ENCODE data around the gene SLC2A8.

SLC2A8 gene

GRCh38 chr9:127396808-127397645, at the start of gene SLC2A8:
TSS of gene SLC2A8 (plus strand) at chr9:127397169. CDS start at chr9:127397231, 62 bp downstream.
- DNase-seq (ENCODE audit: low read depth) = peak; percentile 99
- no peak for TF ChIP-seq CTCF (IDR thresholded peaks at IDR 0.05; ENCODE audit: control insufficient read depth, extremely low read depth, insufficient read depth)
- H3K4me3 ChIP-seq (ENCODE audit: low read depth, low read length) = peak within 1 kb of the TSS; percentile 67

DNA sequence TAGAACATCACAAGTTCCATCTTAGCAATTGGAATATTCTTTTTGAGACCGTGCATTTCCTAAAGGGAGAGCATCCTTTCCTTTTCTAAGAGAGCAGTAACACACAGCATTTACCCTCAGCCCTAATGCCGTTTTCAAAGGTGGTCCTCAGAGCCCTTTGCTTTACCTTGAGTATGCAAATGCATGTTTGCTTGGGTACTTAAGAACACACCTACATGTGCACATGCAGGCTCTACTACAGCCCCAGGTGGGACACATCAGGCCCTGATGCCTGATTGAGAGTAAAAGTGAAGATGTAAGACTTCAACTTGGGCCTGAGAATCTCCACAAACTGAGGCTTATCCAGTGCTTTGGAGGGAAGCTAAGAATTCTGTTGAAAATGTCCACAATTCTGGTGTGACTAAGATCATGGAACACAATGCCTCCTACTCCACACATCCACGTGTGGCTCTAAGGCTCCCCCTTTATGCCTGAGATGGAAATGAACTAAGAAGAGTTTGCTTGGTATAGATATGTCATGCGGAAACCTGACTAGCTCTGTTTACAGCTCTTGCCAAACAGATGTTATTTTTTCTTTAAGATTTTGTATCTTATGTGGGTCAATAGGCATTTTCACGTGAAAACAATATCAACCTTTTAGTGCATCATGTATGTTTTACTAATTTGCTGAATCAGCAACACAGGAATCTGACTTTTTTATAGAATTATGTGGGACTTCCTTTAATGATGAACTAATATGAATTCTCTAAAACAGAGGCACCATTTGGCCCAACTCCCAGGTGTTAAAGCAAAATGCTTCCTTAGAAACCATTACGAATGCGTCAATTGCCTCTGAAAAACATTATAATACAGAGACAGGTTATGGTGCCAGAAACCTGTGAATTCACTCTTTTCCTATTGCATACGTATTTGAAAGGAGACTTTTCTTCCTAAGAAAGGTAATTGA, 48.9 kb upstream of the SLC2A8 start:
- TF ChIP-seq CTCF (IDR thresholded peaks at IDR 0.05; ENCODE audit: control insufficient read depth, extremely low read depth, insufficient read depth) = peak; percentile 83

GRCh38 chr9:127349483-127350113, 47.4 kb upstream of the SLC2A8 start:
- no peak for DNase-seq (ENCODE audit: low read depth)
- H3K4me3 ChIP-seq (ENCODE audit: low read depth, low read length) = no peak overlapping the region
- TF ChIP-seq CTCF (IDR thresholded peaks at IDR 0.05; ENCODE audit: control insufficient read depth, extremely low read depth, insufficient read depth) = no peak

More for the DNA sequence above, 48.9 kb upstream of the SLC2A8 start:
- H3K4me3 ChIP-seq (ENCODE audit: low read depth, low read length) = no peak overlapping the region
- peak; percentile 34 for DNase-seq (ENCODE audit: low read depth)

DNA sequence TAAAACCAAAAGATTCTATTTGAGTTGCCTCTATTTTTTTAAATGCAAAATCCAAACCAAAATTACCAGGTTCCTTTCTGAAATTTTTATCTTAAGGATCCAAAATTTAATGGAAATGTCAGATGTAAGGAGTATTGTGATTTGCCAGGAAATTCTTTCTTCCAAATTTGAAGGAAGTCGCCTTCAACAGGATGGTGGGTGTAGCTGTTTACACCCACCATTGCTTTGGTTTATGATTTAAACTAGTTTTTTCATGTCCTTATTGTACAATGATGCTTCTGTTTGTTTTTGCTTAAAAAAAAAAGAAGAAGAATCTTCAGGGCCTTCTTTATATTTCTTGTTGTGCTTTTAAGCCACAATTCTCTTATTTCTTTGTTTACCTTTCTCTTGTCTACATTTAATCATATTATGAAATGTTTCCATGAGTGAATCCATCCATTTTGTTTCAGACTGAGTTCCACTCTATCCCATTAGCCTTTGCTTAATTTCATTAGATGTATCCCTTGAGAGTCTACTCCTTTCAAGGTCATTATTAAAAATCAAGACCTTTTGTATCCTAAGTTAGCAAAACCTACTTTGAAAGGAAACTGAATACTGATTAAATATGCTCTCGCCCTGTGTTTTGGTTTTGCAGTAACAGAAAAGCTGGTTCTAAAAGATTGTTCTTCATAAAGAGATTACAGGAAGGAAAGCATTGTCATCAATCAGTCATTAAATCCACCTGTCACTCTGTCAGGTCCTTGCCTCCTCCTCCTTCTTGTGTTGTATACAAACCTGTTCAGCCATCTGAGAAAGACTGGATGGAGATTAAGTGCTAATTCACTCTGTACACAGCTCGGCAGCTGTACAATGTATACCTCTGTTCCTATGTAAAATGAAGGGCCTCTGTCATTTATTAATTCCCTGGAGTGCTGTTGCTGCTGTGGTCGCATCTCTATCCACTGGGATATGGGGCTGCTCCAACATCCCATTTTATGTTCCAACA, 45.5 kb upstream of the SLC2A8 start:
- no peak for DNase-seq (ENCODE audit: low read depth)
- TF ChIP-seq CTCF (IDR thresholded peaks at IDR 0.05; ENCODE audit: control insufficient read depth, extremely low read depth, insufficient read depth) = no peak

GRCh38 chr9:127353882-127354281, 43.1 kb upstream of the SLC2A8 start:
- no peak for DNase-seq (ENCODE audit: low read depth)
- H3K4me3 ChIP-seq (ENCODE audit: low read depth, low read length) = no peak overlapping the region
- TF ChIP-seq CTCF (IDR thresholded peaks at IDR 0.05; ENCODE audit: control insufficient read depth, extremely low read depth, insufficient read depth) = no peak

More for the DNA sequence above, 45.5 kb upstream of the SLC2A8 start:
- H3K4me3 ChIP-seq (ENCODE audit: low read depth, low read length) = no peak overlapping the region

Measured in LNCaP clone FGC (cell line).